ENCODE data around the gene VWA5B2. TPM values are rescaled to one million over a fixed set of nuclear protein-coding genes. Genes with fewer than 3 reads are reported as not detected.

VWA5B2 gene
- total and polyA plus RNA-seq, 9 of the 15 experiments (the other 6 are each of a cell fraction or from before 2014, with no cell fraction given), result 0.04 TPM; not detected in 8

GRCh38 chr3:184185461-184186183, 43.8 kb upstream of the VWA5B2 start (continued):
- TF ChIP-seq NFE2L1 (tag; IDR thresholded peaks at IDR 0.05; ENCODE audit: borderline replicate concordance, low read depth) (no peak; the same call in 1 of the 2 replicates), PATZ1 (CRISPR knock-in tag; IDR thresholded peaks at IDR 0.05; ENCODE audit: borderline replicate concordance) (no peak), MITF (IDR thresholded peaks at IDR 0.05) (peak; percentile 67; the same call in 1 of the 2 replicates), CGGBP1 (CRISPR knock-in tag; IDR thresholded peaks at IDR 0.05) (no peak), L3MBTL2 (IDR thresholded peaks at IDR 0.05) (peak; percentile 98), SAFB2 (IDR thresholded peaks at IDR 0.05; ENCODE audit: borderline replicate concordance, low read depth, low read length, severe bottlenecking) (no peak), ZMIZ1 (IDR thresholded peaks at IDR 0.05; ENCODE audit: low read depth in 2 of 2, low read length in 2 of 2) (peak in 1 of 2 experiments; percentile 73; a peak in 1 of 4 replicates), ATF6 (CRISPR knock-in tag; IDR thresholded peaks at IDR 0.05) (0 out of 2 replicates have a peak, but pooled peaks have one; percentile 67), YY1 (IDR thresholded peaks at IDR 0.05; ENCODE audit: borderline replicate concordance in 1 of 3, control insufficient read depth in 1 of 3, extremely low read depth in 1 of 3, insufficient read depth in 3 of 3, insufficient read length in 1 of 3, insufficient replicate concordance in 2 of 3, low read depth in 1 of 3, low read length in 2 of 3) (peak in 1 of 3 experiments; percentile 58), ATF4 (CRISPR knock-in tag; IDR thresholded peaks at IDR 0.05) (peak; percentile 45; the same call in 1 of the 2 replicates), HDGF (IDR thresholded peaks at IDR 0.05) (no peak), ARID1B (IDR thresholded peaks at IDR 0.05) (peak; percentile 90), SRSF1 (IDR thresholded peaks at IDR 0.05; ENCODE audit: low read depth, low read length) (no peak), FOXJ3 (CRISPR knock-in tag; IDR thresholded peaks at IDR 0.05) (no peak), RB1 (IDR thresholded peaks at IDR 0.05; ENCODE audit: low read depth) (peak; percentile 47)

Measured in K562 (cell line).